ENCODE measurements around the gene EHD2. TPM values are rescaled to one million over a fixed set of nuclear protein-coding genes. Genes with fewer than 3 reads are reported as not detected.

Gene EHD2
- total RNA-seq, 1 experiment from 2014 or later = 60.5 TPM

- ChIA-PET POLR2A (no interaction called here), RAD21 (ENCODE audit: low non-redundant PET in 1 of 2, low total read pairs in 2 of 2, uncharacterized antibody in 2 of 2, unreplicated experiment in 2 of 2) (no interaction called here), CTCF (no interaction called here)
- H3K9me2 ChIP-seq (ENCODE audit: insufficient read depth) = no peaks in the 10 kb centered on the region
- no peak overlapping the region for H3K4me3 ChIP-seq (replicated peaks in 1 of 2; ENCODE audit: low read depth in 1 of 2, low read length in 2 of 2)
- no peaks in the 10 kb centered on the region for H3K9me3 ChIP-seq (ENCODE audit: control insufficient read depth in 1 of 2, insufficient read depth in 1 of 2, low read depth in 1 of 2, low read length in 2 of 2)
- no peak overlapping the region for H3K4me2 ChIP-seq (ENCODE audit: low read length)
- no peaks in the 10 kb centered on the region for H3K4me1 ChIP-seq (ENCODE audit: control insufficient read depth in 1 of 2, insufficient read depth in 2 of 2, low read length in 2 of 2)
- H2AFZ ChIP-seq (ENCODE audit: low read depth, low read length, poor library complexity, severe bottlenecking) = no peak overlapping the region
- no peak for DNase-seq (ENCODE audit: low read depth, low spot score)
- peaks cover 0 to 2% of the 10 kb centered on the region in 2 experiments; a peak in 2 of 4 replicates for H3K36me3 ChIP-seq (ENCODE audit: control insufficient read depth in 1 of 2, insufficient read depth in 2 of 2, low read length in 2 of 2)
- intact Hi-C loops (cut with micrococcal nuclease) = no loop called here
- TF ChIP-seq ZNF274 (IDR thresholded peaks at IDR 0.05; ENCODE audit: low read depth, low read length) (no peak), JUND (IDR thresholded peaks at IDR 0.05) (no peak), EZH2phosphoT487 (IDR thresholded peaks at IDR 0.05; ENCODE audit: borderline replicate concordance) (no peak), EGR1 (IDR thresholded peaks at IDR 0.05; ENCODE audit: low read depth) (no peak), ZBTB33 (IDR thresholded peaks at IDR 0.05; ENCODE audit: extremely low read depth, insufficient replicate concordance, low read length) (no peak), CTCF (IDR thresholded peaks at IDR 0.05 in 2 of 3, conservative IDR thresholded peaks at IDR 0.05 in 1 of 3; ENCODE audit: borderline replicate concordance in 1 of 3, insufficient read depth in 1 of 3, low read depth in 2 of 3, low read length in 2 of 3) (no peak), SIN3A (IDR thresholded peaks at IDR 0.05; ENCODE audit: low read depth) (no peak), RAD21 (IDR thresholded peaks at IDR 0.05; ENCODE audit: low read depth) (no peak)
- no peak overlapping the region for H3K9ac ChIP-seq (ENCODE audit: low read length)
- no peak for ATAC-seq
- H3K27ac ChIP-seq (ENCODE audit: low read depth, low read length) = no peak overlapping the region
- BruUV-seq (replicated peaks) = no TSS peak
- H4K20me1 ChIP-seq (ENCODE audit: insufficient read depth) = no peaks in the 10 kb centered on the region
- no peaks in the 10 kb centered on the region for H3K27me3 ChIP-seq (ENCODE audit: insufficient read depth, low read length)
- no peaks in the 10 kb centered on the region for H3K79me2 ChIP-seq (ENCODE audit: insufficient read depth, low read length)
Observed at GRCh38 chr19:47679922-47680857, 33.0 kb upstream of the EHD2 start.

Data from HCT116 (cell line).